NOMO-1 (cell line): ENCODE data around the gene DUSP10.

ENCODE experiments used
- DNase-seq, 2 experiments: peaks; one replicate each; lab custom pipeline; 2025; ENCODE audit not compliant: unreplicated experiment in 2 of 2; lab: John Stamatoyannopoulos, UW

Gene DUSP10

GRCh38 chr1:221715321-221716169 lies 26.3 kb downstream of the DUSP10 start:
- peak in 1 of 2 experiments; percentile 10 for DNase-seq

- no peak for DNase-seq
Measured at GRCh38 chr1:221714227-221715152, 27.4 kb downstream of the DUSP10 start.

GRCh38 chr1:221712776-221713431 lies 29.0 kb downstream of the DUSP10 start:
- DNase-seq: peak; percentile 40 to 75

DNA sequence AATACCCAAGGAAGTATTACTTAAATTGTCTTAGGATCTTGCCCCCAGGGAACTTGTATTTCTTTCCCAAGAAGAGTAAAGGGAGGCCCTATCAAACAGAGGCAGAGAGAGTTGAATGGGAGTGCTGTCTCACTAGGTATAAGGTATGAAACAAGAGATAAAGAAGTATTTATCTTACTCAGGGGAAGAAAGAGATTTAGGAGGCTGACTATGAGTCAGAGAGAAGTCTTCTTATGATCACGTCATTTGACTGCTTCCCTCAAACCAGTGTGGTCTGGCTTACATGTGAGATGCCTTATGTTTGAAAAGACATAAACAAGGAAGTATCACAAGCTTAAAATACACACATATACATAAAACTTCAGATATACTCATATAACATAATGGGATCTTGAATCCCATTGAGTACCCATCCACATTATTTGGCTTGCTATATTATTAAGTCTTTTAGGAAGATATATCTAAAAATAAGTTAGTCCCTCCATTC lies 29.6 kb downstream of the DUSP10 start:
- DNase-seq: peak; percentile 16 to 83

DNA sequence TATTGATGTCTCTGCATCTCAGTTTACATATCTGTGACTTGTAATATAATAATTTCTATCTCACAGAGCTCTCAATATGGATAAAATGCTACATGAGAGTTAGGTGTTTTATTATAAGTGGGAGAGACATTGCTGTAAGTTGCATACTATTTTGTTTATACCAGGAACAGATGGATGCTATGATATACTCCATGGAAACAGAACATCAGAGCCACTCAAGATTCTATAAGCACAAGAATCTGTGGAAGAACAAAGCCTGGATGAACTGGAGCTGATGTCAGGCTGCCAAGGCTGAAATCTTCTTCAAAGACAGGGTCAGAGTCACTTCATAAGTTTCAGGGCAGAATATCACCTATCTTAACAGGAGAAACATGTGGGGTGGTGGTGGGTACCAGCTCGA lies 30.2 kb downstream of the DUSP10 start:
- no peak for DNase-seq

GRCh38 chr1:221711063-221711577 lies 30.8 kb downstream of the DUSP10 start:
- peak in 1 of 2 experiments; percentile 27 for DNase-seq

- DNase-seq: no peak
Measured at GRCh38 chr1:221709854-221710253, 32.0 kb downstream of the DUSP10 start.

DNA sequence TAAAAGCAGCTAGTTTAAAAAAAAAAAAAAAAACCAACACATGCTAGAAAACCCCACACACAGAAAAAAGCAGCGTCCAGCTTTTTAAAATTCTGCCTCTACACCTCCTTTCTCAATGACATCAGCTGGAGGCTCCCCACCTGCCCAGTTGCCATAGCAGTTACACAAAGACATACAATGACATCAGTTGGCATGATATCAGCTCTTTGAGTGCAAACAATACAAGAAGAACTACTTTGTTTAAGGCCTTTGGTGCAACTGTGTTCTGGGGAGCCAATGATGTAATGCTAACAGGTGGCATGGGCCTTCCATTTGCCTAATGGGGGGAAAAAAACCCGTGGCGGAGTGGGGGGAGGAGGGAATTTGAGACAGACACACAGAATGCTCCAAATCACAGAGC lies 32.9 kb downstream of the DUSP10 start:
- peak in 1 of 2 experiments; percentile 36 for DNase-seq

GRCh38 chr1:221708076-221708571 lies 33.8 kb downstream of the DUSP10 start:
- peak; percentile 85 to 99 for DNase-seq

DNA sequence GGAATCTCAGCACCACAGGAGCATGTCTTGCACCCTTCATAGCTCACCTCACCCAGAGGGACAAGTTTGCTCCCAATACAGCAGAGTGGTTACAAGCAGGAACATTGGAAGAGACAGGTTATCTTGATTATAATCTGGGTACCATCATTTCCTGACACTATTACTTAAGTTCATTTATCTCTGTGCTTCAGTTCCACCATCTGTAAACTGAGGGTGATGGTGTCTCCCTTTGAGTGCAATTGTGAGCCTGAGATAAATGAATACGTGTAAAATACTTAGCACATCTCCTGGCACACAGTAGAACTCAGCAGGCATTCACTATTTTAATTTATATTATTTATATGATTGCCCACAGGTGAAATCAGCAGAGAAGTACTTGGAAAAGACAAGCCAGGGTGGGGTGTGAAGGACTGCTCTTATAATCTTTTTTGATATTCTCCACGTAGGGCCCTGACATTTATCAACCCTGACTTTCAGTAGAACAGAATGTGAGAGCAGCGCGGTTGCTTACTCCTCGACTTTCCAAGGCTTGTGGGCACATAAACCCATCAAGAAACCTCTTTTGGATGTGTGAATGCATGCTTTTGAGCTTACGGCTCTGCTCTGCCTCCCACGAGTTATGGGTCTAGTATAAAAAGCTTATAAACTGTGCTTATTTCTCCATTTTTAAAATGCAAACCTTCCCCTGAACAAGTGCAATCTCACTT lies 34.9 kb downstream of the DUSP10 start:
- no peak for DNase-seq

DNA sequence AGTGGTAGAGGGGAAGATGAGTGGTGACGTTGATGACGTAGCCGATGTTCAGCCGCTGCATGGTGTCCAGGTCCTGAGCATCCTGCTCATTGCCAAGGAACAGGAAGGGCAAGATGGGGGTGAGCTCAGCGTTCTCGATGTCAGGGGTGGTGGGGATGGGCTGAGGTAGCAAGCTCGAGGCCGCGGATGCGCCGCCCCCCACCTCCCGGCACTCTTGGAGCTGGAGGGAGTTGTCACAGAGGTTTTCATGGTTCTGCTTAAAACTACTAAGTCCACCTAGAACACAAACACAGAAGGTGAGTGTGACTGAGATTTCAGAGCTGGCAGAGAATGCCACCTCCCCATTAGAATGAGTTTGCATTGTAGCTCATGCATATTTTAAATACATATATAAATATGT lies 35.7 kb downstream of the DUSP10 start:
- no peak for DNase-seq

- DNase-seq: peak; percentile 21 to 84
Measured at GRCh38 chr1:221704306-221704705, 37.6 kb downstream of the DUSP10 start.

DNA sequence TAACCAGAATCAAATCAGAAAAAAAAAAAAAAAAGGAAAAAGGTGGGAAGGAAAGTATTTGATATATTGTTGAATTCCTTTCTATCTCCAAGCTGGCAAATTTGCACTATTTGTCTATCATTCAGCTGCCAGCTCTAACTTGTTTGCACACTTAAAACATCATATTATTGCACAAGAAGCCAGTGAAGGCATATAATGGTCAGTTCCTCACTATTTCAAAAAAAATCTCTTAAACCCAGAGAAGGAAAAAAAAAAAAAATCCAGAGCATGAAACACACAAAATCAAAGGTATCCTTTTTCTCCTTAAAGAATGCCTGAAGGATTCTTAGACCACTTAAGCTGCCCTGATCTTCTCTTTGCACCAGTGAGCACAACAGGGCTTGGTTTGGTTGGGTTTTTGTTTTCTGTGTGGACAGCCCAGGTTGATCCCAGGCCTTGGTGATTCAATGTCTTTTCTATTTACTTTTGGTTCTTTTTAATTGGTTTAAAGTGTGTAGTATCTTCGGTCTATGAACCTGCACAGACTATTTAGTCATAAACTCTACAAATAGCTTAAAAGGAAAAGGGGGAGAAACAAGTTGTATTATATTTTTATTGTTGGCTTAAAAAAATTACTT lies 40.2 kb downstream of the DUSP10 start:
- DNase-seq: peak in 1 of 2 experiments; percentile 20

- DNase-seq: no peak
Measured at GRCh38 chr1:221700948-221701347, 40.9 kb downstream of the DUSP10 start.

DNA sequence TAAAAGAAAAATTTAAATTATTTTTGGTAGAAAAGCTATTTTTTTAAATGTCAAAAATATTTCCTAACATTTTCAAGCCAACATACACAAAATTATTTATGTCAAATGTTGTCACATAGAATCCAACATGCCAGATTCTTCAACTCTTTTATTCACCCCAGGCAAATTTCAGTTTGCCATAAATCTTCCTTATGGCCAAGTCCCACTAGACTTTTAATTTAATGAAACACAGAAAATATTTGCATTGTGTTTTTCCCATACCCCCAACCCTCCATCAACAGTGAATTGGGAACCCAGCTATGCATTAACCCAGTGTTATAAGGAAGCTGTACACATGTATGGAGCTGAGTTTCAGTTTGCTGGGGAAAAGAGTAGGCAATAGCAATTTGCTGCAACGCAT lies 41.4 kb downstream of the DUSP10 start:
- no peak for DNase-seq

GRCh38 chr1:221699978-221700519 lies 41.8 kb downstream of the DUSP10 start:
- no peak for DNase-seq

DNA sequence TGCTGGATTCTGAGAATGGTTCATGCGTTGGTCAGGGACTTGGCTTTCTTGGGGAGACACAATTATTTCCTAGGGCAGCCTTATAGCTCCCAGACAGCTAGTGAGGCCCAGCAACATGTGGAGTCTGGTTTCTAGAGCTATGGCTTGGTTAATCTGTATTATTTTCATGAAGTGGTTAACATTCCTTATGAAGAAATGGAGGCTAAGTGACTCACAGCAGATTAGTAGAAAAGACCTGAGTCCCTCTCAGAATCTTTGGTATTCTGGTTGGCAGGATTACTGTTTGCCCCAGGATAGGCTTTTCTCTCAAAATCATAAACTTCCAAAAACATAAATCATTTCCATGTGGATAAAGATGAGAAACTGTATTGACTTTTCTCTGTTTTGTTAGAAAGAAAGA lies 42.3 kb downstream of the DUSP10 start:
- no peak for DNase-seq

GRCh38 chr1:221698579-221699349 lies 43.1 kb downstream of the DUSP10 start:
- DNase-seq: peak; percentile 49 to 84
